Ishikawa (cell line): ENCODE results near the gene ARPP21.

Experiments
- CEBPB ChIP-seq: IDR thresholded peaks from 2 replicates; pipeline ENCODE4 v1.6.1; 2012
- CREB1 ChIP-seq: IDR thresholded peaks from 2 replicates; pipeline ENCODE4 v1.6.1; 2012; ENCODE audit warnings: low read depth
- EGR1 ChIP-seq: IDR thresholded peaks from 2 replicates; pipeline ENCODE4 v1.6.1; 2012
- EP300 ChIP-seq: IDR thresholded peaks from 2 replicates; pipeline ENCODE4 v1.6.1; 2012; ENCODE audit warnings: borderline replicate concordance
- FOXM1 ChIP-seq: IDR thresholded peaks from 2 replicates; pipeline ENCODE4 v1.6.1; 2012; ENCODE audit warnings: low read depth, borderline replicate concordance
- MAX ChIP-seq: IDR thresholded peaks from 2 replicates; pipeline ENCODE4 v1.6.1; 2012
- NFIC ChIP-seq: IDR thresholded peaks from 2 replicates; pipeline ENCODE4 v1.6.1; 2012
- RAD21 ChIP-seq: IDR thresholded peaks from 2 replicates; pipeline ENCODE4 v1.6.1; 2012; ENCODE audit warnings: low read depth
- REST ChIP-seq: IDR thresholded peaks from 2 replicates; pipeline ENCODE4 v1.6.1; 2012; ENCODE audit warnings: low read depth, mild to moderate bottlenecking
- TAF1 ChIP-seq: IDR thresholded peaks from 2 replicates; pipeline ENCODE4 v1.6.1; 2012; ENCODE audit warnings: low read depth, mild to moderate bottlenecking
- TCF12 ChIP-seq: IDR thresholded peaks from 2 replicates; pipeline ENCODE4 v1.6.1; 2012; ENCODE audit warnings: low read depth
- TEAD4 ChIP-seq: IDR thresholded peaks from 2 replicates; pipeline ENCODE4 v1.6.1; 2012
- USF1 ChIP-seq: IDR thresholded peaks from 2 replicates; pipeline ENCODE4 v1.6.1; 2012
- YY1 ChIP-seq: IDR thresholded peaks from 2 replicates; pipeline ENCODE4 v1.6.1; 2012; ENCODE audit warnings: low read depth
- ZBTB7A ChIP-seq: IDR thresholded peaks from 2 replicates; pipeline ENCODE4 v1.6.1; 2012; ENCODE audit warnings: low read depth

Gene ARPP21

GRCh38 chr3:35671483-35671882 lies 32.2 kb downstream of the ARPP21 start:
- no peak for TF ChIP-seq TAF1
- TF ChIP-seq EP300: no peak
- TF ChIP-seq NFIC: no peak
- TF ChIP-seq MAX: no peak
- TF ChIP-seq TCF12: no peak
- TF ChIP-seq CREB1: no peak
- no peak for TF ChIP-seq EGR1
- TF ChIP-seq YY1: no peak
- no peak for TF ChIP-seq RAD21
- TF ChIP-seq TEAD4: no peak
- TF ChIP-seq FOXM1: no peak
- TF ChIP-seq CEBPB: no peak
- TF ChIP-seq REST: no peak

GRCh38 chr3:35673017-35673416 lies 33.7 kb downstream of the ARPP21 start:
- TF ChIP-seq USF1 (no peak), YY1 (no peak), EP300 (no peak), ZBTB7A (no peak), NFIC (no peak), REST (no peak), TAF1 (no peak)

GRCh38 chr3:35674451-35675109 lies 35.3 kb downstream of the ARPP21 start:
- no peak for TF ChIP-seq REST
- no peak for TF ChIP-seq MAX
- TF ChIP-seq USF1: no peak

- TF ChIP-seq TCF12: no peak
- no peak for TF ChIP-seq ZBTB7A
These were observed 35.9 kb downstream of the ARPP21 start for GRCh38 chr3:35675206-35675605.

GRCh38 chr3:35675621-35676020 lies 36.3 kb downstream of the ARPP21 start:
- TF ChIP-seq CEBPB (no peak), TEAD4 (no peak), EP300 (no peak), TAF1 (no peak), ZBTB7A (no peak), MAX (no peak), FOXM1 (no peak), YY1 (no peak), RAD21 (no peak), EGR1 (no peak), NFIC (no peak), USF1 (no peak), REST (no peak), TCF12 (no peak)
